Stimulated activated CD8-positive, alpha-beta memory T cell treated with anti-CD3 and anti-CD28 coated beads, Interleukin-15, amount 100 ng/mL, for 48 hours (primary cell): ENCODE data around the gene LRRFIP1.
"Not testable (repeated sequence)": the region's sequence is repeated elsewhere in the genome, so short reads cannot be mapped to it uniquely, and the experiment has no call there.

ENCODE experiments used
- DNase-seq, 2 donors: peaks; one replicate each; pipeline ENCODE4 v3.0.0-alpha.2; 2020; ENCODE audit warnings: low read depth in 2 of 2

Gene LRRFIP1

DNA sequence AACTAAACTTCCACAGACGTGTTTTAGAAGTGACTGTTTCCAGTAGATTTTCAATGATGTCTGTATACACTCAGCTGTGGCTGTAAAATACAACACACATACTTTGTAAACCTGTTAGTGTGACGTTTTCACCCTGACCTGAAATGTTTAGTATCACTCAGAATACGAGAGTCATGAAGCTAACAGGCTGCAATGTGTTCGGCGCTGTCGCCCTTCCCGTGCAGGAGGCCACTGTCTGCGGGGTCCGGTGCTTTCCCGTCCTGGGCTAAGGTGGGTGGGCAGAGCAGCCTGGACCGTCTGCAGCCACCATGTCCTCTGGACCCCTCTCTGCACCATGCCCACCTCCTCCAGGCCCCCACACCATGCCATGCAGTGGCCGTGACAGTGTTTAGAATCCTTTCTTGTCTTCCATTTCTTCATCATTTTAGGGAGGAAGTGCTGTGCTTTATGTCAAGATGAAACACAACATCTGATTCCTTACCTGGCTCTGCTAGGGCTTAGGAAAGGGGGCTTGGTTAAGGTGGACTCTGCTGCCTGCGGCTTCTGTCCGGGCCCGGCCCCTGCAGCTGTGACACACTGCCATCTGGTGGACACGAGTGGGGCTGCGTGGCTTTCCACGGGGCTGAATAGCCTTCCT, 117.3 kb downstream of the LRRFIP1 start:
- peak; percentile 38 to 46 for DNase-seq

DNA sequence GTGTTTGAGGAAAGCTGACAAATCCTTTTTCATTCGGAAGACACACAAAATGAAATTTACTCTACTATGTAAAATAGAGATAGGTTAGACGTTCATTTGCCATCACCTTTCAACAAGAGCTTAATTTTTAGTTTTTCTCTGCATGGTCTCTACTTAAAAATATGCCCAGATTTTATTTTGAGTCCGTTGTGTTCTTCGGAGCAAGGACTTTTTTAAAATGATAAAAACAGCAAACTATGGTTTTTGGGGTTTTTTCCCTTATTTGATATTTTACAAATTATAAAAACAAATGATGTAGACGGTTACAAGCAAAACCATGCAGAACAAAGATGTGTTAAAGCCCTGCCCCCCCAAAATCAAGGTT, 117.8 kb downstream of the LRRFIP1 start:
- DNase-seq = no peak

DNA sequence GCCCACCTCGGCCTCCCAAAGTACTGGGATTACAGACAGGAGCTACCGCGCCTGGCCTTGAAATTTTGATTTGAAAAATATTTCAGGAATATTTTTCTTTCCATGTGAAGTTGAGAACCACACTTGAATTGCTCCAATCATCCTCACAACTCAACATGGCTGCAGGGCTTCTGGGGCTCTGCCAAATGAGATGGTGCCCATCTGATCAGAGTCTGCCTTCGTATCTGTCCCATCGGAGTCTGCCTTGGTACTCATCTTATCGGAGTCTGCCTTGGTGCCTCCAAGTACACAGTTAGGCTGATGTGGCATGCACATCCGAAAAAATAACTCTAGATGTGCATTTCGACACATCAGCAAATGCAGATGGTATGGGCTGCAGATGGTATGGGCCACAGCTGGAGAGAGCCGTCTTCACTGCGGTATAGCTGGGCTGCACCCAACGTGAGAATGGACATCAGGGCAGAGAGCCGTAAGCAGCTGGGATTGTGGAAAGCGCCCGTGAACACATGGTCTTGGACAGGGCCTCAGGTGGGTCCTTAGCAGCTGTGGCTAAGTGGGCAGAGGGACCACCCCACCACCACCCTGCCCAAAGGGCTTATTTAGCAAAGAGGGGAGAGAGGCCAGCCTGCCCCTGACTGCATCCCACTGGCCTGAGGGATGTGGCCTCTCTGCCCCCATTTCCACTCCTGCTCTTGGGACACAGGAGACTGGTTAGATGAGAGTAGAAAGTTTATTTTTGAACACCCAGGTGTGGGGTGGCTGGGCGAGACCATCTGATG, 119.1 kb downstream of the LRRFIP1 start:
- no peak for DNase-seq

GRCh38 chr2:237747189-237747588, 119.8 kb downstream of the LRRFIP1 start:
- no peak for DNase-seq

GRCh38 chr2:237749002-237749401, 121.6 kb downstream of the LRRFIP1 start:
- DNase-seq = no peak

- no peak for DNase-seq
Measured at GRCh38 chr2:237749961-237750360, 122.6 kb downstream of the LRRFIP1 start.

- not testable (repeated sequence) for DNase-seq
Measured at GRCh38 chr2:237750441-237750840, 123.1 kb downstream of the LRRFIP1 start.

- DNase-seq = peak; percentile 48 to 64
Measured at GRCh38 chr2:237752761-237753165, 125.4 kb downstream of the LRRFIP1 start.

- DNase-seq = no peak
Measured at GRCh38 chr2:237754182-237754581, 126.8 kb downstream of the LRRFIP1 start.

GRCh38 chr2:237754626-237755248, 127.3 kb downstream of the LRRFIP1 start:
- no peak for DNase-seq

DNA sequence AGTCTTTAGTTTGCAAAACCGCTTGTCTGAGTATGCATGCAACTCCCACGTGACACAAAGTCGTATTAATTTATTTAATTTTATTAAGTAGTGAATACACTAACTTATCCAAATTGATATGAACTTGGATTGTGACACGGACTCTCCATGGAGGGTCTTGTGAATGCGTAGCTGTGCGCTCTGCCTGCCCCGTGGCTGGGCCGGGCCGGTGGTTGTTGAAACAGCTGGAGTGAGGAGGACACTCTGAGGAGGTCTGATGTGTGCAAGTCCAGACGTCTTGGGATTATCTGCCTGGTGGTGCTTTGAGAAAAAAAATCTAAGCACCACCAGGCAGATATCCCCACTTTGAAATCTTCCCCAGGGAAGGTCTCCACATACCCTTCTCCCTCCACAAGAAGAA, 130.2 kb downstream of the LRRFIP1 start:
- DNase-seq = no peak

DNA sequence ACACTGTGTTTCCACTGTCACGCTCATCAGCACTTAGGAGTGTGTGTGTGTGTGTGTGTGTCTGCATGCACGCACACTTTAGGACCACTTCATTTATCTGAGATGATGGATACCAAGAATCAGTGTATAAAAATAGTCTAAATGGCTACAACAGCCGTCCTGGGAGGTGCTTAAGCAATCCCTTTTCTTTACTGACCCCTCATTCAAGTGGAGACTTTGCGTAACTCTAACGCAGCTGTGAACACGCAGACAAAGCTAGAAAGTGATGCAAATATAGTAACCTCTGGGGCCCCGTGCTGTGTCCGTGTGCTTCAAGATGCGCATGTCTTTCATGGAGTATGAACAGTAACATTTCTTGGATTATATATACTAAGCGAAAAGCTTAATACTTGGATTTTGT, 130.8 kb downstream of the LRRFIP1 start:
- no peak for DNase-seq

GRCh38 chr2:237759176-237759575, 131.8 kb downstream of the LRRFIP1 start:
- DNase-seq = no peak

DNA sequence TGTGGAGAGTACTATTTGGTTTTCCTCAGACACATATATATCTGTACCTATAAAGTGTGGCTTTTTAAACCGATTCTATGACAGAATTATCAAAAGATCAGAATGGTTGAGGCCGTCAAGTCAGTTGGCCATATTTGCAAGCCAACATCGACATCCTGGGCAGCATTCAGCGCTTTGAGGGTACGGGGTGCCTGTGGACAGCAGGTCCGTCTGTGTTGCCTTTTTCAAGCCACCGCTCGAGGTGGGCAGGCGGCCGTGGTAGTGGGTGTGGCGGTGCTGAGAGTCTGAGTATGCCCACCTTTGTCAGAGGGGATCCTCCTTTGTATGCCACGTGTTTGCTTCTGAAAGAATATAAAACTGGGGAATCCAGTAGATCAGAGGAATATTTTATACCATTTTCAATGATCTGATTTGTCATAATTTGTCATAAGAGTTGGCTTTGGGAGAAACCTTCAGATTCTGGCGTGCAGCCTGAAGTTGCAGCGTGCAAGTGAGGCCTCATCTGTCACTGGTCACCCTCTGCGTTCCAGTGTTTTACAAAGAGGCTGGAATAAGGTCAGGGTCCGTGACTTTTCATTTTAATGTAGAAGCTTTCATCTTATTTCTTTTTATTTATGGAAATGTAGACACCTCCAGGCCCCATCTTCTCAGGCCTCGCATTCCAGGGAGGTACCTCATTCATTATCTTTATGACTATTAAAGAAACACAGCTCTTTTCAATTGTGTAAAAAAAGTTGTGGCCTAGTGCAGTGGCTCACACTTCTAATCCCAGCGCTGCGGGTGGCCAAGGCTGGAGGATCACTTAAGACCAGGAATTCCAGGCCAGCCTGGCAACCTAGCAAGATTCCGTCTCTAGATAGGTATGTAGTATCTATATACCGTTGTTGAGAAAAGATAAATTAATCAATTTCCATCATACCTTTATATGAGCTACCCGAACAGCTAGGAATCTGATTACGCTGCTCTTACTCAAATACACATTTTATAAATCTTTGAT, 133.4 kb downstream of the LRRFIP1 start:
- no peak for DNase-seq

DNA sequence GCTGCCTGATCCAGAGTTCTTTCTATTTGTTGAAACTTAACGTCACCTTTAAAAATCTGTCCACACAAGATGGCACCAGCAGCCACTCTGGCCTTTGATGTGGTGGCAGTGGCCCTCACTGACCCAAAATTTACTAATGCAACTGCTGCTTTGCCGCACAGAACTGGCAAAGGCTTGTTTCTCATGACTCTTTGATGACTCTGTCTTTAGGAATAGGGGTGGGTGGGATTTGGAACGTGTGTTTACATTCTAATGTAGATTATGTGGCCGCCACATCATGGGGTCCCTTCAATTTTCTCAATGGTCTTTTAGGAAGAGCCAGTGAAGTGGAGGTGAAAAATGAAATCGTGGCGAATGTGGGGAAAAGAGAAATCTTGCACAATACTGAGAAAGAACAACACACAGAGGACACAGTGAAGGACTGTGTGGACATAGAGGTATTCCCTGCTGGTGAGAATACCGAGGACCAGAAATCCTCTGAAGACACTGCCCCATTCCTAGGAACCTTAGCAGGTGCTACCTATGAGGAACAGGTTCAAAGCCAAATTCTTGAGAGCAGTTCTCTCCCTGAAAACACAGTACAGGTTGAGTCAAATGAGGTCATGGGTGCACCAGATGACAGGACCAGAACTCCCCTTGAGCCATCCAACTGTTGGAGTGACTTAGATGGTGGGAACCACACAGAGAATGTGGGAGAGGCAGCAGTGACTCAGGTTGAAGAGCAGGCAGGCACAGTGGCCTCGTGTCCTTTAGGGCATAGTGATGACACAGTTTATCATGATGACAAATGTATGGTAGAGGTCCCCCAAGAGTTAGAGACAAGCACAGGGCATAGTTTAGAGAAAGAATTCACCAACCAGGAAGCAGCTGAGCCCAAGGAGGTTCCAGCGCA, 135.2 kb downstream of the LRRFIP1 start:
- DNase-seq = not testable (repeated sequence)

DNA sequence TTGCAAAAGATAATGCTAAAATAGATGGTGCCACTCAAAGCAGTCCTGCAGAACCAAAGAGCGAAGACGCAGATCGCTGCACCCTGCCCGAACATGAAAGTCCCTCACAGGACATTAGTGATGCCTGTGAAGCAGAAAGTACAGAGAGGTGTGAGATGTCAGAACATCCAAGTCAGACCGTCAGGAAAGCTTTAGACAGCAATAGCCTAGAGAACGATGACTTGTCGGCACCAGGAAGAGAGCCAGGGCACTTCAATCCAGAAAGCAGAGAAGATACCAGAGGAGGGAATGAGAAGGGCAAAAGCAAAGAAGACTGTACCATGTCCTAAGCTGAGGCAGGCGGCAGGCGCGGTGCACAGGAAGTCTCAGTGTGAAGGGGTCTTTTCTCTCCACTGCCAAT, 136.4 kb downstream of the LRRFIP1 start:
- DNase-seq = no peak

DNA sequence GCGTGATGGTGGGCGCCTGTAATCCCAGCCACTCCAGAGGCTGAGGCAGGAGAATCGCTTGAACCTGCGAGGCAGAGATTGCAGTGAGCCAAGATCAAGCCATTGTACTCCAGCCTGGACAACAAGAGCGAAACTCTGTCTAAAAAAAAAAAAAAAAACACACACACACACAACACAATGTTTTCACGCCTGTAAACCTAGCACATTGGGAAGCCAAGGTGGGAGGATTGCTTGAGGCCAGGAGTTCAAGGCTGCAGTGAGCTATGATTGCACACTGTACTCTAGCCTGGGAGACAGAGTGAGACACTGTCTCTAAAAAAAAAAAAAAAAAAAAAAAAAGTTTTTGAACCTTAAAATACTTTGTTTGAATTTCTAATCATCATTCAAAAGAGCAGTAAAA, 137.7 kb downstream of the LRRFIP1 start:
- DNase-seq = not testable (repeated sequence)

GRCh38 chr2:237765875-237766274, 138.5 kb downstream of the LRRFIP1 start:
- DNase-seq = no peak

- no peak for DNase-seq
Measured at GRCh38 chr2:237766340-237766739, 139.0 kb downstream of the LRRFIP1 start.

DNA sequence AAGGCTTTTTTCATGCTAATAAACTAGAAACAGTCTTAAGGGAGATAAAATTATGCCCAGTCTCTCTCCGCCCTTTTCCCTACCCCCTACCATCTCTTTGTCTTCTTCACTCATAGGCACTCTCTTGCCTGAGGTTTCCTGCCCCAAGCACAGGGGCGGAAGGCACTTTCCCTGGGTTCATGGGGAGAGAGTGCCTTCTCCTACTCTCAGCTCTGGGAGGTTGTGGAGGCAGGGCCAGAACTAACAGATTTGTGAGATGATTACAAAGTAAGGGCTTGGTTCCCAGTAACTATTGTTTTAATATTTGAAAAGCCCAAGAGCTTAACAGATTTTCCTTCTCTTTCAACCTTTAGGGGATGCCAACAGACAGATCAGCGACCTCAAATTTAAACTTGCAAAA, 145.1 kb downstream of the LRRFIP1 start:
- no peak for DNase-seq

DNA sequence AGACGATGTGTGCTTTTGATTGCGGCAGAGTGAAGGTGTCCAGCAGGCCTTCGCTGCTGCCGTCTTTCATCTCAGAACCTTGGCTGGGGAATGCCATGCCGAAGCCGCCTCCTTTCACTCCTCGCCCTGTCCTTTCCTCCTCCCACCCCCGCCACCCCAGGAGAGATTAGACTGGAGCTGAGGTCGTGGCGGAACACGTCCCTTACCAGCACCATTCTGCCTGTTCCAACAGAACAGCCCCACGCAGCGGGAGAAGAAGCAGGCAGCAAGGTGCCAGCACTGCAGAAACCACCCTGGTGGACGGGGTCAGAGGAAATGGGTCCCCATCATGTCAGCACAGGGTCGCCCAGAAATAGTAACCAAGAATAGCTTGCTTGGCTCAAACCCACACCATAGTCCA, 146.4 kb downstream of the LRRFIP1 start:
- DNase-seq = no peak
